SK-N-SH treated with all-trans-retinoic acid at 6 μM for 48 hours (cell line): ENCODE measurements around the gene GPR173.

ENCODE experiments used
- ATAC-seq: fragments of 200-7000 bp; cut with Tn5 transposase; 3 replicates; pipeline ENCODE4 v1.9.1; 2020; ENCODE audit warnings: mild to moderate bottlenecking, moderate library complexity
- ARNTL ChIP-seq: fragments of 450-650 bp; formaldehyde crosslinking; IDR thresholded peaks from 2 replicates; pipeline ENCODE4 v1.5.0; 2020; ENCODE audit warnings: low read depth, mild to moderate bottlenecking, moderate library complexity, borderline replicate concordance
- BACH2 ChIP-seq: fragments of 250-450 bp; sonication (Bioruptor Pico); IDR thresholded peaks from 2 replicates; pipeline ENCODE4 v1.9.0; 2021; ENCODE audit warnings: mild to moderate bottlenecking, borderline replicate concordance
- CSDC2 ChIP-seq: fragments of 250-450 bp; sonication (Bioruptor Pico); IDR thresholded peaks from 2 replicates; pipeline ENCODE4 v1.5.0; 2020; ENCODE audit warnings: mild to moderate bottlenecking, moderate library complexity
- ESRRG ChIP-seq: fragments of 250-450 bp; sonication (Bioruptor Pico); IDR thresholded peaks from 2 replicates; pipeline ENCODE4 v1.6.1; 2021; ENCODE audit warnings: mild to moderate bottlenecking
- GLIS3 ChIP-seq: fragments of 250-450 bp; sonication (Bioruptor Pico); IDR thresholded peaks from 2 replicates; pipeline ENCODE4 v1.5.0; 2020; ENCODE audit warnings: mild to moderate bottlenecking, moderate library complexity
- OSR1 ChIP-seq: fragments of 250-450 bp; sonication (Bioruptor Pico); IDR thresholded peaks from 2 replicates; pipeline ENCODE4 v1.8.0; 2022; ENCODE audit warnings: moderate library complexity, mild to moderate bottlenecking, inconsistent platforms
- PPARA ChIP-seq: fragments of 250-450 bp; sonication (Bioruptor Pico); IDR thresholded peaks from 2 replicates; pipeline ENCODE4 v1.5.0; 2020; ENCODE audit warnings: mild to moderate bottlenecking, borderline replicate concordance
- RARB ChIP-seq: fragments of 250-450 bp; sonication (Bioruptor Pico); IDR thresholded peaks from 2 replicates; pipeline ENCODE4 v1.8.0; 2021; ENCODE audit warnings: mild to moderate bottlenecking, moderate library complexity
- SNAI2 ChIP-seq: fragments of 250-450 bp; sonication (Bioruptor Pico); IDR thresholded peaks from 2 replicates; pipeline ENCODE4 v1.5.0; 2020; ENCODE audit warnings: mild to moderate bottlenecking, moderate library complexity
- TCF4 ChIP-seq: fragments of 250-450 bp; sonication (Bioruptor Pico); IDR thresholded peaks from 2 replicates; pipeline ENCODE4 v1.8.0; 2021; ENCODE audit warnings: mild to moderate bottlenecking, moderate library complexity, borderline replicate concordance
- TOX ChIP-seq: fragments of 250-450 bp; sonication (Bioruptor Pico); IDR thresholded peaks from 2 replicates; pipeline ENCODE4 v1.8.0; 2021; ENCODE audit warnings: mild to moderate bottlenecking, moderate library complexity, borderline replicate concordance
- ZC3H10 ChIP-seq: fragments of 250-450 bp; sonication (Bioruptor Pico); IDR thresholded peaks from 2 replicates; pipeline ENCODE4 v1.5.1; 2021; ENCODE audit warnings: mild to moderate bottlenecking, moderate library complexity
- ZFP3 ChIP-seq: fragments of 250-450 bp; sonication (Bioruptor Pico); IDR thresholded peaks from 2 replicates; pipeline ENCODE4 v1.5.0; 2020; ENCODE audit warnings: mild to moderate bottlenecking, moderate library complexity
- ZFP30 ChIP-seq: fragments of 450-650 bp; formaldehyde crosslinking; IDR thresholded peaks from 2 replicates; pipeline ENCODE4 v1.5.0; 2022; ENCODE audit warnings: mild to moderate bottlenecking, moderate library complexity
- ZNF565 ChIP-seq: fragments of 450-650 bp; formaldehyde crosslinking; conservative IDR thresholded peaks from 2 replicates; pipeline ENCODE4 v1.5.0; 2020; ENCODE audit warnings: low read depth, mild to moderate bottlenecking, moderate library complexity
- ZNF70 ChIP-seq: fragments of 450-650 bp; formaldehyde crosslinking; IDR thresholded peaks from 2 replicates; pipeline ENCODE4 v1.5.0; 2020; ENCODE audit warnings: mild to moderate bottlenecking, moderate library complexity
- ZNF8 ChIP-seq: fragments of 450-650 bp; formaldehyde crosslinking; IDR thresholded peaks from 2 replicates; pipeline ENCODE4 v1.5.0; 2020; ENCODE audit warnings: mild to moderate bottlenecking, moderate library complexity
- TF ChIP-seq, protein P1 (sequence below): fragments of 250-450 bp; sonication (Bioruptor Pico); IDR thresholded peaks from 2 replicates; pipeline ENCODE4 v1.8.0; 2020; ENCODE audit warnings: mild to moderate bottlenecking, moderate library complexity, borderline replicate concordance
- TF ChIP-seq, protein P2 (sequence below): fragments of 250-450 bp; sonication (Bioruptor Pico); IDR thresholded peaks from 2 replicates; pipeline ENCODE4 v1.5.0; 2020; ENCODE audit warnings: mild to moderate bottlenecking, moderate library complexity
- TF ChIP-seq, protein P3 (sequence below): fragments of 250-450 bp; sonication (Bioruptor Pico); IDR thresholded peaks from 2 replicates; pipeline ENCODE4 v1.8.0; 2021; ENCODE audit warnings: low read depth, mild to moderate bottlenecking, moderate library complexity, borderline replicate concordance
- TF ChIP-seq, protein P4 (sequence below): fragments of 250-450 bp; sonication (Bioruptor Pico); IDR thresholded peaks from 2 replicates; pipeline ENCODE4 v1.5.1; 2020; ENCODE audit warnings: low read depth, mild to moderate bottlenecking, moderate library complexity
- TF ChIP-seq, protein P5 (sequence below): fragments of 250-450 bp; sonication (Bioruptor Pico); IDR thresholded peaks from 2 replicates; pipeline ENCODE4 v1.5.1; 2021; ENCODE audit warnings: mild to moderate bottlenecking, moderate library complexity

GPR173 gene

DNA sequence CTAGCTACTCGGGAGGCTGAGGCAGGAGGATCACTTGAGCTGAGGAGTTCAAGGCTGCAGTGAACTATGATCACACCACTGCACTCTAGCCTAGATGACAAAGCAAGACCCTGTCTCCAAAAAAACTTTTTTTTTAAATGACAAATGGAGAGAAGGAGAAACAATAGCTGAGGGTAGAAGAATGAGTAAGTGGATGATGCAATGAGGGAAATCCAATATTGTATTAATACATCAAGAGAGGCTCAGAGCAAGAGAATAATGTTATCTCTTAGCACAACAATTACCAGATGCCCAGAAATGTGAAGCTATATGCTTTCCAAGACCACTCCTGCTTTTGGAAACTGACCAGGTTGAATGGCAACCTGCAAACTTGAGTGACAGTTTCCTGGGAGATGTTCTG lies 19.9 kb upstream of the GPR173 start:
- TF ChIP-seq ZFP30 (CRISPR knock-in tag), result no peak

DNA sequence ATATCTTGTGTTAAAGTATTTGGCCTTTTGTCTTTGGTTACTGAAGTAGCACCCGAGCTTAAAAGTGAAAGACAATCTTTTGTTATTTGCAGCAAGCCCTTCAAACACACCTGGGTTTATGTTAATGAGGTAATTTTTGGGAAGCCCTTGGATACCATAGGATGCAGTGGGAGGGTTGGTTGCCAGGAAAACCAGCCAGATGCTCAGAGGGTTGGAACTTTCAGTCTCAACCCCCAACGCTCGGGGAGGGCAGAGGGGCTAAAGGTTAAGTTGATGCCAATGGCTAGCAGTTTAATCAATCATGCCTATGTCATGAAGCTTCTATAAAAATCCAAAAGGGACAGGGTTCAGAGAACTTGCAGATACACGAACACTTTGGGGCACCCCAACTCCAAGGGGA lies 17.2 kb upstream of the GPR173 start:
- TF ChIP-seq, protein P1, sequence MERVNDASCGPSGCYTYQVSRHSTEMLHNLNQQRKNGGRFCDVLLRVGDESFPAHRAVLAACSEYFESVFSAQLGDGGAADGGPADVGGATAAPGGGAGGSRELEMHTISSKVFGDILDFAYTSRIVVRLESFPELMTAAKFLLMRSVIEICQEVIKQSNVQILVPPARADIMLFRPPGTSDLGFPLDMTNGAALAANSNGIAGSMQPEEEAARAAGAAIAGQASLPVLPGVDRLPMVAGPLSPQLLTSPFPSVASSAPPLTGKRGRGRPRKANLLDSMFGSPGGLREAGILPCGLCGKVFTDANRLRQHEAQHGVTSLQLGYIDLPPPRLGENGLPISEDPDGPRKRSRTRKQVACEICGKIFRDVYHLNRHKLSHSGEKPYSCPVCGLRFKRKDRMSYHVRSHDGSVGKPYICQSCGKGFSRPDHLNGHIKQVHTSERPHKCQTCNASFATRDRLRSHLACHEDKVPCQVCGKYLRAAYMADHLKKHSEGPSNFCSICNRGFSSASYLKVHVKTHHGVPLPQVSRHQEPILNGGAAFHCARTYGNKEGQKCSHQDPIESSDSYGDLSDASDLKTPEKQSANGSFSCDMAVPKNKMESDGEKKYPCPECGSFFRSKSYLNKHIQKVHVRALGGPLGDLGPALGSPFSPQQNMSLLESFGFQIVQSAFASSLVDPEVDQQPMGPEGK (CRISPR knock-in tag), result no peak
- TF ChIP-seq TCF4 (CRISPR knock-in tag), result no peak
- no peak for TF ChIP-seq RARB (CRISPR knock-in tag)
- TF ChIP-seq TOX, result no peak
- TF ChIP-seq, protein P2, sequence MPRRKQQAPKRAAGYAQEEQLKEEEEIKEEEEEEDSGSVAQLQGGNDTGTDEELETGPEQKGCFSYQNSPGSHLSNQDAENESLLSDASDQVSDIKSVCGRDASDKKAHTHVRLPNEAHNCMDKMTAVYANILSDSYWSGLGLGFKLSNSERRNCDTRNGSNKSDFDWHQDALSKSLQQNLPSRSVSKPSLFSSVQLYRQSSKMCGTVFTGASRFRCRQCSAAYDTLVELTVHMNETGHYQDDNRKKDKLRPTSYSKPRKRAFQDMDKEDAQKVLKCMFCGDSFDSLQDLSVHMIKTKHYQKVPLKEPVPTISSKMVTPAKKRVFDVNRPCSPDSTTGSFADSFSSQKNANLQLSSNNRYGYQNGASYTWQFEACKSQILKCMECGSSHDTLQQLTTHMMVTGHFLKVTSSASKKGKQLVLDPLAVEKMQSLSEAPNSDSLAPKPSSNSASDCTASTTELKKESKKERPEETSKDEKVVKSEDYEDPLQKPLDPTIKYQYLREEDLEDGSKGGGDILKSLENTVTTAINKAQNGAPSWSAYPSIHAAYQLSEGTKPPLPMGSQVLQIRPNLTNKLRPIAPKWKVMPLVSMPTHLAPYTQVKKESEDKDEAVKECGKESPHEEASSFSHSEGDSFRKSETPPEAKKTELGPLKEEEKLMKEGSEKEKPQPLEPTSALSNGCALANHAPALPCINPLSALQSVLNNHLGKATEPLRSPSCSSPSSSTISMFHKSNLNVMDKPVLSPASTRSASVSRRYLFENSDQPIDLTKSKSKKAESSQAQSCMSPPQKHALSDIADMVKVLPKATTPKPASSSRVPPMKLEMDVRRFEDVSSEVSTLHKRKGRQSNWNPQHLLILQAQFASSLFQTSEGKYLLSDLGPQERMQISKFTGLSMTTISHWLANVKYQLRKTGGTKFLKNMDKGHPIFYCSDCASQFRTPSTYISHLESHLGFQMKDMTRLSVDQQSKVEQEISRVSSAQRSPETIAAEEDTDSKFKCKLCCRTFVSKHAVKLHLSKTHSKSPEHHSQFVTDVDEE, result no peak
- TF ChIP-seq ZNF8 (CRISPR knock-in tag), result no peak
- TF ChIP-seq, protein P3, sequence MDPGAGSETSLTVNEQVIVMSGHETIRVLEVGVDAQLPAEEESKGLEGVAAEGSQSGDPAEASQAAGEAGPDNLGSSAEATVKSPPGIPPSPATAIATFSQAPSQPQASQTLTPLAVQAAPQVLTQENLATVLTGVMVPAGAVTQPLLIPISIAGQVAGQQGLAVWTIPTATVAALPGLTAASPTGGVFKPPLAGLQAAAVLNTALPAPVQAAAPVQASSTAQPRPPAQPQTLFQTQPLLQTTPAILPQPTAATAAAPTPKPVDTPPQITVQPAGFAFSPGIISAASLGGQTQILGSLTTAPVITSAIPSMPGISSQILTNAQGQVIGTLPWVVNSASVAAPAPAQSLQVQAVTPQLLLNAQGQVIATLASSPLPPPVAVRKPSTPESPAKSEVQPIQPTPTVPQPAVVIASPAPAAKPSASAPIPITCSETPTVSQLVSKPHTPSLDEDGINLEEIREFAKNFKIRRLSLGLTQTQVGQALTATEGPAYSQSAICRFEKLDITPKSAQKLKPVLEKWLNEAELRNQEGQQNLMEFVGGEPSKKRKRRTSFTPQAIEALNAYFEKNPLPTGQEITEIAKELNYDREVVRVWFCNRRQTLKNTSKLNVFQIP (CRISPR knock-in tag), result no peak
- TF ChIP-seq, protein P4, sequence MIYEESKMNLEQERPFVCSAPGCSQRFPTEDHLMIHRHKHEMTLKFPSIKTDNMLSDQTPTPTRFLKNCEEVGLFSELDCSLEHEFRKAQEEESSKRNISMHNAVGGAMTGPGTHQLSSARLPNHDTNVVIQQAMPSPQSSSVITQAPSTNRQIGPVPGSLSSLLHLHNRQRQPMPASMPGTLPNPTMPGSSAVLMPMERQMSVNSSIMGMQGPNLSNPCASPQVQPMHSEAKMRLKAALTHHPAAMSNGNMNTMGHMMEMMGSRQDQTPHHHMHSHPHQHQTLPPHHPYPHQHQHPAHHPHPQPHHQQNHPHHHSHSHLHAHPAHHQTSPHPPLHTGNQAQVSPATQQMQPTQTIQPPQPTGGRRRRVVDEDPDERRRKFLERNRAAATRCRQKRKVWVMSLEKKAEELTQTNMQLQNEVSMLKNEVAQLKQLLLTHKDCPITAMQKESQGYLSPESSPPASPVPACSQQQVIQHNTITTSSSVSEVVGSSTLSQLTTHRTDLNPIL, result no peak
- TF ChIP-seq ZFP3 (CRISPR knock-in tag), result no peak
- TF ChIP-seq GLIS3 (CRISPR knock-in tag), result no peak
- TF ChIP-seq ZNF565, result no peak
- no peak for TF ChIP-seq PPARA
- TF ChIP-seq BACH2 (CRISPR knock-in tag), result no peak
- no peak for TF ChIP-seq ARNTL (CRISPR knock-in tag)
- TF ChIP-seq CSDC2, result no peak
- TF ChIP-seq SNAI2 (CRISPR knock-in tag), result no peak
- TF ChIP-seq, protein P5, sequence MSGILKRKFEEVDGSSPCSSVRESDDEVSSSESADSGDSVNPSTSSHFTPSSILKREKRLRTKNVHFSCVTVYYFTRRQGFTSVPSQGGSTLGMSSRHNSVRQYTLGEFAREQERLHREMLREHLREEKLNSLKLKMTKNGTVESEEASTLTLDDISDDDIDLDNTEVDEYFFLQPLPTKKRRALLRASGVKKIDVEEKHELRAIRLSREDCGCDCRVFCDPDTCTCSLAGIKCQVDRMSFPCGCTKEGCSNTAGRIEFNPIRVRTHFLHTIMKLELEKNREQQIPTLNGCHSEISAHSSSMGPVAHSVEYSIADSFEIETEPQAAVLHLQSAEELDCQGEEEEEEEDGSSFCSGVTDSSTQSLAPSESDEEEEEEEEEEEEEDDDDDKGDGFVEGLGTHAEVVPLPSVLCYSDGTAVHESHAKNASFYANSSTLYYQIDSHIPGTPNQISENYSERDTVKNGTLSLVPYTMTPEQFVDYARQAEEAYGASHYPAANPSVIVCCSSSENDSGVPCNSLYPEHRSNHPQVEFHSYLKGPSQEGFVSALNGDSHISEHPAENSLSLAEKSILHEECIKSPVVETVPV (CRISPR knock-in tag), result no peak
- TF ChIP-seq OSR1 (CRISPR knock-in tag), result no peak
- TF ChIP-seq ZFP30 (CRISPR knock-in tag), result no peak
- TF ChIP-seq, all 23 proteins: peak for 0
- no peak for ATAC-seq

More for the DNA sequence above, 19.9 kb upstream of the GPR173 start:
- no peak for ATAC-seq

DNA sequence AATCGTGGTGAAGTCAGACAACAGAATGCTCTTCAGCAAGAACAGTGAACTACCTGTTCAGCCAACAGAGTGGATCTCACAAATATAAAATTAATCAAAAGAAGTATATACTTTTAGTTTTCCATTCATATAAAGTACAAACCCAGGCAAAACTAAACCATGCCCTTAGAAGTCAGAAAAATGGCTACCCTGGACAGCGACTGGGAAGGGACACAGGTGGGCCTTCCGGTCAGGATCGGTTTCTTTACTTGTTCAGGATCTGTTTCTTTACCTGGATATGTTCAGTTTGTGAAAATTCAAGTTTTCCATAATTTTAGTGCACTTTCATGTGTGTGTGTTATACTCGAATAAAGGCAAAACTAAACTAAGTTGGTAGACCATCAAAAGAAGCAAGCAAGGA lies 12.4 kb upstream of the GPR173 start:
- ATAC-seq, result no peak
- TF ChIP-seq ZFP30 (CRISPR knock-in tag) (no peak), ZNF70 (CRISPR knock-in tag) (no peak), RARB (CRISPR knock-in tag) (no peak), ZNF8 (CRISPR knock-in tag) (no peak), ZC3H10 (CRISPR knock-in tag) (no peak), ESRRG (no peak), GLIS3 (CRISPR knock-in tag) (no peak), SNAI2 (CRISPR knock-in tag) (no peak), TCF4 (CRISPR knock-in tag) (no peak)
- TF ChIP-seq, protein P4, result no peak
- TF ChIP-seq, protein P3 (CRISPR knock-in tag), result no peak
- TF ChIP-seq, protein P5 (CRISPR knock-in tag), result no peak
